Measurements from ENCODE around the gene SOX13.

- TF ChIP-seq CTCF (IDR thresholded peaks at IDR 0.05) (no peak), POLR2A (IDR thresholded peaks at IDR 0.05) (no peak), POLR2AphosphoS5 (IDR thresholded peaks at IDR 0.05) (no peak)
Measured at GRCh38 chr1:204106825-204107224, 33.9 kb downstream of the SOX13 start.
